GM21360 (cell line): ENCODE results near the gene BRINP3.

Experiments
- ATAC-seq: cut with Tn5 transposase; IDR thresholded peaks from one replicate; pipeline ENCODE4 v1.9.1; 2021; ENCODE audit warnings: mild to moderate bottlenecking, moderate library complexity; ENCODE audit not compliant: unreplicated experiment

The BRINP3 gene

DNA sequence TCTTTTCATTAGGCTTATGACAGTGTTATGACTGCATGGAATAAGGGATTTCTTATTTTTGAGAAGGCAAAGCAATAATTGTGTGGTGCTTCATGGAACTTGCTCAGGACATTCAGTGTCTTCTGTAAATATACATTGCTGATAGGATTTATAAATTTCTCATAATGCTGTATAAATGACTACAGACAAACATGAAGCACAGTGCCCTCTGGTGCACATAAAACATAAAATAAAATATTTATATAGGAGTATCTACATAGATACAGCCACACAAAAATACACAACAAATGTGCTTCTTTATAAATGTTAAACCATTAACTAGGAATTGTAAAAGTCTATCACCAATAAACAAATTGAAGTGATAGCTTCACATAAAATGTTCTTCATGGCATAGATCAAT is 24.1 kb downstream of the BRINP3 start:
- no peak for ATAC-seq

DNA sequence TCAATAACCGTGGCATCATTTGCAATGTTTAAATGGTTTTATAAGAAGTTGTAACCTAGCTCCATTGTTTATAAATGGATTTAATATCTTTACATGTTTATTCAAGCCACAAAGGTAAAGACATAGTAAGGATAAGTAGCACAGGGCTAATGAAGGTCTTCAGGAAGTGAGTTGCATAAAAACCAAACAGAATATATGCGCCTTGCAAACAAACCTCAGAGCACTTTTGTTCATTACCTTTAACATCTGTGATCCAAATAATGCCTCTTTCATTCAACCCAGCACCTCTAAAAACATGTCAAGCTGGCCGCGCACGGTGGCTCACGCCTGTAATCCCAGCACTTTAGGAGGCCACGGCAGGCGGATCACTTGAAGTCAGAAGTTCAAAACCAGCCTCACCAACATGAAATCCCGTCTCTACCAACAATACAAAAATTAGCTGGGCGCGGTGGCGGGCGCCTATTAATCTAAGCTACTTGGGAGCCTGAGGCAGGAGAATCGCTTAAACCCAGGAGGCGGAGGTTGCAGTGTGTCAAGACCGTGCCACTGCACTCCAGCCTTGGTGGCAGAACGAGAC is 25.3 kb downstream of the BRINP3 start:
- ATAC-seq: no peak

DNA sequence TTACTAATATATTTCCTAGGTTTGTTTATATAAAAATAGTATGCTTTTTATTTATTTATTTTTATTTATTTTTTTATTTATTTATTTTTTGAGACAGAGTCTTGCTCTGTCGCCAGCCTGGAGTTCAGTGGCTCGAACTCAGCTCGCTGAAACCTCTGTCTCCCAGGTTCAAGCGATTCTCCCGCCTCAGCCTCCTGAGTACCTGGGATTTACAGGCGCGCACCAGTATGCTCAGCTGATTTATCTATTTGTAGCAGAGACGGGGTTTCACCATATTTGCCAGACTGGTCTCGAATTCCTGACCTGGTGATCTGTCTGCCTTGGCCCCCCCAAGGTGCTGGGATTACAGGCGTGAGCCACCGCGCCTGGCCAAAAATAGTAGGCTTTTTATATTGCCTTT is 33.2 kb downstream of the BRINP3 start:
- ATAC-seq: no peak

DNA sequence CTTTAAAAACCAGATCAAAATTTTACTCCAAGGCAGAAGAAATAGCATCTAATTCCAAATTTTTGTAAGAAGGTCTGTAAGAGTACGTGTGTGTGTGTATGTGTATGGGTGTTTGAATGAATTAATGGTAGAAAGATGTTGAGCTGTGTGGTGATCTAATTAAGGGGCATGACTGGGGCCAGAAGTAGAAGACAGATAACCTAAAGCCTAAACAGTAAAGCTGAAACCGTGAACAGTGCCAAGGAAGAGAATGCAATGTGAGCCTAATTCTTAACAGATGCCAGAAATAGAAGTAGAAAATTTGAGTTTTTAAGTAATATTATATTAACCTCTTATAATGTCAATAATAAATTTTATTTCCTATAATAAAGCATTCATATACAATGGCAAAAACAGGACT is 38.2 kb downstream of the BRINP3 start:
- ATAC-seq: no peak

DNA sequence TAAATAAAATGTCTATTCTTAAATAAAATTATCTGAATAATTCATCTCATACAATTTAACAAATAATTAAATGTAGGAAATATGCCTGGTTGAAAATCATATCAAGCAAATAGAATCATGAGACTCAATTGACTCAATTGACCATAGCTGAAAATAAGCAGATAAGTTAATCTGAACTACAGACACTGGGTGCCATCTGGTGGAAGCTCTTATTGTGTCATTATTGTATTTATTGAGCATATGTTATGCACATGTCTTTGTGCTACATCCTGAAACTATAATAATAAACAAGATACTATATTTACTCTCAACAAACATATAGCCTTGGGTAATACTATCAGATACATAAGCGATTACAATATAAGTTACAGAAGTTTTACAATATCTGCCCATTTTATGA is 41.0 kb downstream of the BRINP3 start:
- ATAC-seq: peak; percentile 57

DNA sequence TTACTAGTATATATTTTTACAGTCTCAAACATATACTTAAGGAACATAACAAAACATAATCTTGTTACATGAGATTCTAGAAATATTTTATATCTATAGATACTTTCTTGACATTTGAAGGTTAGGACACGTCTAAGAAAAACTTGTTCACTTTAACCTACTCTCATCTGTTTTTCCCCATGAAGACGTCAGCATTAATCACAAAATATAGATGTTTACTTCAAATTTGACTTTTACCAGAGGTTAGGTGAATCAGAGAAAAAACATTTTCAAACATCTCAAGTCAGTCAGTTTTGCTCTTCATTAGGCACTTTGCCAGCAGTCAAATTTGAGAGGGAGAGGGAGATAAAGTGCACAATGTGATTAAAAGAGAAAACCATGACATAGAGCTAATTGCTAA is 47.7 kb downstream of the BRINP3 start:
- no peak for ATAC-seq

DNA sequence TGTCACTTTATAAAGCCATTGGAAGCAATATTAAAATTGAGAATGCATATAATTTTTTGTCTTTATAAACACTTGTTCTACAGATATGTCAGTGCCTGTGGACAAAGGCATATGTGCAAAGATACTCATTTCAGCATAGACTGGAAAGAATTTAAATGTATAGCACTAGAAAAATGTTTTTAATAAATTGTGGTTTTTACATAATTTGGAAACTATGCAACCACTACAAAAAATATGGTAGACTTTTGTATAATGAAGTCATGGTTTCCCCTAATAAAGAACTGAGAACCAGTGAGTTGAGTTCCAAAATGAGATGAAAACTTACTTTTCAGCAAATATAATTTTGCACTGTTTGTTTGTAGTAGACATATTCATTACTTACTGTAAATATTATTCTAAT is 48.5 kb downstream of the BRINP3 start:
- no peak for ATAC-seq

DNA sequence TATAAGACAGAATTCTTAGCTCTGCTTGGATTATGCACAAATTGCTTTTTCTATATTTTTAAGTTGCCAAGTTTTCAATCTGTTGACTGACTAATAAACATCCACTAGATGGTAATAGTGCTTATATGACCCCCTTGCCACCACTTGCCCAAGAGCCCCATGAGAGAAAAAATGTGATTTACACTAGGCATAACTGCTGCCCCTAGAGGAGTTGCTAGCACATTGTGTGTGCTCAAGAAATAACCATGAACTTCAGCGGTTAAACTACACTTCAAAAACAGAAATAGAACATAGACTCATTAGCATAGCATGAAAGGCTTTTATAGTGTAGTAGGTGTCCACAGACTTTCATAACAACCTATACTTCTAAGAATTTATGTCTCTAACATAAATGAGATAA is 61.4 kb downstream of the BRINP3 start:
- ATAC-seq: no peak

DNA sequence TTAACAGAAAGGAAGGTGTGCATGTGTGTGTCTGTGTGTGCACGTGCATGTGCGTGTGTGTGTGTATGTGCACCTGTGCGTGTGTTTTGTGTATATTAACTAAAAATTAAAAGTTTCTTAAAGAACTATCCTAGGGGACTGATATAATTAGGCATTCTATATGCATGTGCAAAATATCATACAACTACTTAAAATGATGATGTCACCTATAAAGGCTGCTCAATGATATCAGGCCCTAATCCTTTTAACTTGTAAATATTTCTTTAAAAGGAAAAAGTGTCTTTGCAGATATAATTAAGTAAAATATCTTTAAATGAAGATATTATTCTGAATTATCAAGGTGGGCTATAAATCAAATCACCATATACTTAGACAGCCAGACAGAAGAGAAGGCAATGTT is 64.5 kb downstream of the BRINP3 start:
- ATAC-seq: no peak

DNA sequence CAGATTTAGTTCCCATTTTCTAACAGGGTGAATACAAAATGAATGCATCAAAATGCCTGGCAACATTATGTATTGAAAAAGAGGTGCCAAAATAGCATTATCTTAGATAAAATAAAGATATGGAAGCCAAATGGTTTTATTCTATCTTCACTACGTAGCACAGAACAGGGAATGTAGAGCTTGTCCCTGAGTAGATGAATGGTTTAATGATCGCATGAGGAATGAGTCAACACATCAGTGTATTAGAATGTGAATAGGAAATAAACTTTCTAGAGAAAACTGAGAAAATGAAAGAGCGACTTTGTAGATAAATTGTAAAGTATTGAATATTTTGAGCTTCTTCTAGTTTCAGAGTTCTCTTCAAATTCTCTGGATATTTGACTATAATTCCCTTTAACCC is 74.3 kb downstream of the BRINP3 start:
- no peak for ATAC-seq

DNA sequence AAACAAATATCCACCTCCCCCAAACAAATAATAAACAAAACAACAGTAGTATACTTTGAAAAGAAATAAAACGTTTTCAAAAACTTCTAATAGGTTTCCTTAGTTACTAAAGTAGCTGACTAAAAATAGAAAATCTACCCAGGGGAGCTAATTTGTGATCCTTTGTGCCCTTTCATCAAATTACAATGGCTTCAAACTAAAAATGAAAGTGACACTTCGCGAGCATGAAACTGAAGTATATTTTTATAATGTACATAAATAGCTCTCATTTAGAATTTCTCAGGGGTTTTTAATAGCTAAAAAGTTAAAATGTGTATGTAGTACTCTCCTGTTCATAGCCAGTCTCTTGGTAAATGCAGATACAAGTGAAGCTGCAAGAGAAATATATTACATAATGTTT is 78.4 kb downstream of the BRINP3 start:
- no peak for ATAC-seq

DNA sequence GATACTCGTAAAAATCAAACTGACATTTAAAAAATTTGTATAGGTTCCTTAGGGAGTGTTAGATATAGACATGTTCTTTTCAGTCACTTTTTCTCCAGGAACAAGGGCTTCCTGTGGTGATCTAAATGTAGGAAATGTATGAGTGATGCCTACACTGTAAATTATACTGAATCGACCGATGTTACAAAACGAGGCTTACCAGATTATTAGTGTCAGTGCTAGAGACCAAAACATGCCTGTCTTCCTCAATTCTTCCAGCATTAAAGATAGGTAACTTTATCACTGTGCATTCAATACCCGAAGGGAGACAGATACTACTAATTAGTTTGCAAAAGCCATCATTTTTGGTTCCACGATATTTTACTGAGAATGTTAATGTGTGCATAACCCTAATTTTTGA is 86.1 kb downstream of the BRINP3 start:
- no peak for ATAC-seq

DNA sequence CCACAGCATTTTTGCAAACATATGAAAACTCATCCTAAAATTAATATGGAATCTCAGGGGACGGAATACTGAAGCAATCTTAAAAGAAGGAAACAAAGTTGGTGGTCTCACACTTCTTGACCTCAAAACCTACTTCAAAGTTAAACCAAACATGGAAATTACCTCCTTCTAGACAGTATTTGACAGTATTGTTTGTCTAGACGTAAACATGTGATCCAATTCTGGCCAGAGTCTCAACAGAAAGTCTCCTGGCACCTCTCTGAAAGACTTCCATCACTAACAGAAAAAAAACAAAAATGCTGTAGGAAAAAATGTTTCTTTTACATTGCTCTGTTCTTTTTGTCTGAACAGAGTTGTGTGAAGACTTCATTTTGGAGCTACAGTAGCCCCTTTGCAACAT is 99.7 kb downstream of the BRINP3 start:
- ATAC-seq: no peak

DNA sequence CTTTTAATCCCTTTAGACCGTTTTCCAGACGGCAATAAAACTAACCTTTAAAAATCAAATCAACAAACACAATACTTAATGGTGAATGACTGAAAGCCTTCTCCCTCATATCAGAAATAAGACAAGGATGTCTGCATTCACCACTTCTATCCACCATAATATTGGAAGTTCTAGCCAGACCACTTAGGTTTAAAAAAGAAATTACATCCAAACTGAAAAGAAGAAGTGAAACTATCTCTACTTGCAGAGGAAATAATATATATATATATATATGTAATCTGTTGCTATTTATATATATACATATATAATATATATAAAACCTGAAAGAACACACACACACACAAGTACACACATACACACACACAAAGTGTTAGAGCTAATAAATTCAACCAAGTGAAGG is 100.4 kb downstream of the BRINP3 start:
- peak; percentile 37 for ATAC-seq

DNA sequence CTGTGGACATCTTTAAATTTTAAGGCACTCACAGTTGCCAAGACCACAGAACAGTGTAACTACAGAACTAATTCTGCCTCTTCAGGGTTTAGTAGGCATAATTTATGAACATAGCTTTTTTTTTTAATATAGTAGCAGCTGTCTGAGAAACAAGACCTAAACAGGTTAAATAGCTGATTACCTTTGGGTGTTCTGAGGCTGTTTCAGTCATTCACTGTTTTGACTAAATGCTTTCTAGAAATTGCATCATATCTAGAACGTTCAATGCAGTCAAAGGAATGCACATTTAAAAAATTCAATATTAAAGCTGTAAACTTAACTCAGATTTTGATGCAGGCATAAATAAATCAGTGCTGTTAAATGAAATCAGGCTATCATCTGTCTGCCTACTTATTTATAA is 101.6 kb downstream of the BRINP3 start:
- no peak for ATAC-seq

DNA sequence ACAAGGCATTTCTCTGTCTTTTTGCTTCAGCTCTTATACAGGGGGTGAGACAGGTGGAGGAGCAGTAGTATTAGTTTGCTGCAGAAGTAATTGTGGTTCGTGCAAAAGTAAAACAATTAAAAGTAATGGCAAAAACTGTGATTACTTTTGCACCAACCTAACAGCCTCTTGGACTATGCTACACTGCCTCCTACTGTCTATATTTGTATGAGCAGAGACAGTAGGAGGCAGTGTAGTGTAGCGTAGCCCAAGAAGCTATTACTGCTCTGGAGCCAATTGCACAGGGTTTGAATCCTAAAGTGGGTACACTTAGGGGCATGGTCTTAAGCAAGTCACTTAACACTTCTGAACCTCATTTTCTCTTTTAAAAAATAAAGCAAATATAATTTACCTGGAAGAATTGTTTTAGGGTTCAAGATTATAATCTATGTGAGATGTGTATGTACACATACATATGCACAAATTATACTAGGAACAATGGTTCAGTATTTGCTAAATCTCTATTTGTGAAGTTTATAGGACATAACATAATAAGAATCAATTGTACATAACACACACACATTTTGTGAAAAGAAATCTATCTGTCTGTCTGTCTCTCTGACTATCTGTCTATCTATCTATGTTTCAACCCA is 103.8 kb downstream of the BRINP3 start:
- peak; percentile 77 for ATAC-seq

DNA sequence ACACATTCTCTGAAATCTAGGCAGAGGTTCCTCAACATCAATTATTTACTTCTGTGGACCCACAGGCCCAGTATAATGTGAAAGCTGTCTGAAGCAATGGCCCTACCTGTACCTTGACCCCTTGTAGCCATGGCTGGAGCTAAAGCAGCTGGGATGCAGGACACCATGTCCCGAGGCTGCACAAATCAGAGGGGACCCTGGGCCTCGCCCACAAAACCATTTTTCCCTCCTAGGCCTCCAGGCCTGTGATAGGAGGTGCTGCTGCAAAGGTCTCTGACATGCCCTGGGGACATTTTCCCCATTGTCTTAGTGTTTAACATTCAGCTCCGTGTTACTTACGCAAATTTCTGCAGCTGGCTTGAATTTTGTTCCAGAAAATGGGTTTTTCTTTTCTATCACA is 110.5 kb downstream of the BRINP3 start:
- ATAC-seq: no peak

DNA sequence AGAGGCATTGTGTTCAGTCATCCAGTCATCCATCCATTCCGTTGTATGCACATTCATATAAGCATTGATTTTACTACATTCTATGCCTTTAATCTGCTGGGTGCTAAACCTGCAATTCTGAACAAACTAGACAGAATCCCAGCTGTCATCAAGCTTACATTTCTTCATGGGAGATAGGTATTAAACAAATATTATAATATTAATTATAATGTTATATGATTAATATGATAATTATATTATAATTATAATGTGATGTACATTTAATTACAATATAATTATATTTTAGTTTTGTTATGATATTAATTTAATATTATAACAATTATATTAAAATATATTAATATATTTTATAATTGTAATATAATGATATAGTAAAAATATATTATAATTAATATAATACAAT is 112.4 kb downstream of the BRINP3 start:
- ATAC-seq: no peak

DNA sequence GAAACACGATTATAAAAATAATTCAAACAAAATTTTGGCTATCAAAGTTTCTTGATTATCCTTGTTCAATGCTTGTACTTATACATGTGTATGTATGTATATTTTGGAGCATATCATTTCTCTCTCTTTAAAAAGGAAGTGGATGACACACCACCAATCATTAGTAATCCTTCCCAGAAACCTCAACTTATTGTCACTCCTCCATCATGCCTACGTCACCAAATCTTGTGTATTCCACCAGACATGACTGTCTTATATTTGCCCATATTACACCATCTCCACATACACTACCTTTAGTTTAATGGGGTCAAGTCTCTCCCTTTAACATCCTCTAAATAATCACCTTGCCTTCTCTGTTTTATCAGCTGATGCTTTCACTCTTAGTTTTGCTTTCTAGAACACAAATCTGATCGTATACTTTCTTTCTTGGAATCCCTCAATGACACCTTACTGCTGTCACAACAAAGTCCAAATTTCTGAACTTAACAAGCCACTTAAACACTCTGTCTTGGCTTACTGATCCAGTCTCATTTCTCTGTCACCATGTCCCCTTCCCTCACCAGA is 124.0 kb downstream of the BRINP3 start:
- ATAC-seq: no peak

DNA sequence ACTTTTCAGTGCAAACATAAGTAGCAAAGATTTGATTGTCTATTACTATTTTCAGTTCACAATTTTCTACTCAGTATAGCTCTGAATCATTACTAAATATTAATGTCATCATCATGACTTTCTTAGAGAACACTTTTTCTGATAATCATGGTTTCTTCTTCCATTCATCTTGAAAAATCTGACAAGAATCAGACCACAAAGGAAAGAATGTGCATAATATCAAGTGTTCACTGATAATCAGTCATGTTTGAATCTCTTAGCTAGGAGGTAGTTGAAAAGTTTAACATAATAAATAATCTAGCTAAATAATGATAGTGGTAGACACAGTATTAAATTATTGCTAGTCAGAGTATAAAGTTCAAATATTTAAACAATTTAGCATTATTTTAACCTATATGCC is 133.2 kb downstream of the BRINP3 start:
- no peak for ATAC-seq

DNA sequence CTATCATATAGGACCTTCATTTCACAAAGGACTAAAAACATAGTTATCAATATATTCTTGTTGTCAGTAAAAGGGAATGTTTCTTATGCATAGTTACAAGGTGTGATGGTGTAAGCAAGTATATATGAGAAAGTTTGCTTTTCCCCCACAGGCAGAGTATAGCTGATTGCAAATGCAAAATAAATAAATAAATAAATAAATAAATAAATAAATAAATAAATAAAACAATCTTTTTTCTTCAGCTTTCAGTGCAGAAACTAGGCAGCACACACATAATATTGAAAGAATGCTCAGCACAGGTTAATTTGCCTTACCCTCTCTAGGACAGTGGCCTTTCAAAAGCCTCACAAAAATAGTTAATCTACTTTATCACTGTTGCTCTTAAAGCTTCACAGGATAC is 138.8 kb downstream of the BRINP3 start:
- ATAC-seq: no peak

DNA sequence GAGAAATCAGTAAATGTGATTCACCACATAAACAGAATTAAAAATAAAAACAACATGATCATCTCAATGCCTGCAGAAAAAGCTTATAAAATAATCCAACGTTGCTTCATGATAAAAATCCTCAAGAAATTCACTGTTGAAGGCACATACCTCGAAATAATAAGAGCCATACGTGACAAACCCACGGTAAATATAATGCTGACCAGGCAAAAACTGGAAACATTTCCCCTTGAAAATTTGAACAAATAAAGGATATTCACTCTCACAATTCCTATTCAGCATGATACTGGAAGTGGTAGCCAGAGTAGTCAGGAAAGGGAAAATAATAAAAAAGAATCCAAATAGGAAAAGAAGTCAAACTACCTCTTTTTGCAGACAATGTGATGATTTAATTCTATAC is 148.8 kb downstream of the BRINP3 start:
- no peak for ATAC-seq

DNA sequence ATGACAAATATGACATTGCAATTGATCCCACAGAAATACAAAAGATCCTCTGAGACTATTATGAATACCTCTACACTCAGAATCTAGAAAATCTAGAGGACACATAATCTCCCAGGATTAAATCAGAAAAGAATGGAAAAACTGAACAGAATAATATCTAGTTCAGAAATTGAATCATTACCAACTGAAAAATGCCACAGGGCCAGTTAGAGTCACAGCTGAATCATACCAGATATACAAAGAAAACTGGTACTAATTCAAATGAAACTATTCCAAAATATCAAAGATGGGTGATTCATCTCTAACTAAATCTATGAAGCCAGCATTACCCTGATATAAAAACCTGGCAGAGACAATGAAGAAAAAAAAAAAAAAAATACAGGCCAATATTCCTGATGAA is 149.3 kb downstream of the BRINP3 start:
- ATAC-seq: no peak
